DMS 273 treated with DMSO at 0.1 percent for 48 hours (cell line): ENCODE results near the gene ARHGAP21.

ENCODE experiments used
- DNase-seq: peaks from one replicate; lab custom pipeline; 2025; lab: John Stamatoyannopoulos, UW

Gene ARHGAP21

DNA sequence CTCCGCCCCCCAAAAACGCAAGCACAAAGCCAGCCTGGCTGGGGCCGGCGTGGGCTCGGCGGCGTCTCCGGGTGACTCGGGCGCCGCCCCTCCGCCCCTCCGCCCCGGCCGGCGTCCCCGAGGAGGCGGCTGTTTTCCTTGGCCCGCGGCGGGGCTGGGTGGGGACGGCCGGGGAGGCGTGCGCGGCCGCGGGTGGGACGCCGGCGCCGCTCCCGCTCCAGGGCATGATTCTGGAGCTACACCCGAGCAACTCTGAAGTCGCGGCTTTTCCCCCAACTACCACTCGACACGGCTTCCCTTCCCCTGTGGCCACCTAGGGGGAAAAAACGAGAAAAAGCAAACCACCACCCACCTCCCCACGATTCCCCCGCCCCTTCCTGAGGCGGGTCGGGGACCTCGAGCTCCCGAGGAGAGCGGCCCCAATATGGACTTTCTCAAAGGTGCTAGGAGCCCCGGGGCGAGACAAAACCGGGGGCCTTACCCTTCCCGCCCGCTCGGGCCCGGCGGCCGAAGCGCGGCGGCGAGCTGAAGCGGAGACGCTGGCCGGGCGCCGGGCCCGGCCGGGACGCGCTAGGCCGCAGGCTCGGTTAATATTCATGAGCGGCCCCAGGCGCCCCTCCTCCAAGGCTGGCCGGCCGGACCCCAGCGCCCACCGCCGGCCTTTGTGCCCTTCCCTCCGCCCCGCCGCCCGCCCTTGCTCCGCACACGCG is 856 bp downstream of the ARHGAP21 start:
- DNase-seq: no peak

DNA sequence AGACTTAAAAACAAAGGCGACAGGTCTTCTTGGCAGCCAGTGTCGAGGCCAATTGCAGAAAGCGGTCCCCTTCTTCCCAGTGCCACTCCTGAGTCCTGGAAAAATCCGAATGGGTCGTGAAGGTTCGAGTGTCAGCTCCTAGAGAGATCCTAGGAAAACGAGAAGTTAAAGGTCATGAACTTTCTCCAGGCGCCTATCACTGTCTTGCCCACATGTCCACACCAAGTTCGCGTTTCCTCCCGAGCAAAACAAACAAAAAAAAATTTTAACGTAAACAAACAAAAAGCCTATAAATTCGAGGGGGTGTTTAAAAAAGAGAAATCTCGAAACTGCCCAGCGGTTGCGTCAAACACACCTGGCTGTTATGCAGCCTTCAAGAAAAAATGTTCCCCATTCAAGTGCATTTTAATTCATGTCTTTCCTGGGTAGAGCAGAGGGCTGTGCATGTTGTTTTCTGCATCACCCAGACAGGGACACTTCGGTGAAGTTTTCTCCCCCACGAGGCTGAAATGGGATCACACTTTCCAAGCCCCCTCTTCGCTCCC is 1.5 kb downstream of the ARHGAP21 start:
- no peak for DNase-seq

DNA sequence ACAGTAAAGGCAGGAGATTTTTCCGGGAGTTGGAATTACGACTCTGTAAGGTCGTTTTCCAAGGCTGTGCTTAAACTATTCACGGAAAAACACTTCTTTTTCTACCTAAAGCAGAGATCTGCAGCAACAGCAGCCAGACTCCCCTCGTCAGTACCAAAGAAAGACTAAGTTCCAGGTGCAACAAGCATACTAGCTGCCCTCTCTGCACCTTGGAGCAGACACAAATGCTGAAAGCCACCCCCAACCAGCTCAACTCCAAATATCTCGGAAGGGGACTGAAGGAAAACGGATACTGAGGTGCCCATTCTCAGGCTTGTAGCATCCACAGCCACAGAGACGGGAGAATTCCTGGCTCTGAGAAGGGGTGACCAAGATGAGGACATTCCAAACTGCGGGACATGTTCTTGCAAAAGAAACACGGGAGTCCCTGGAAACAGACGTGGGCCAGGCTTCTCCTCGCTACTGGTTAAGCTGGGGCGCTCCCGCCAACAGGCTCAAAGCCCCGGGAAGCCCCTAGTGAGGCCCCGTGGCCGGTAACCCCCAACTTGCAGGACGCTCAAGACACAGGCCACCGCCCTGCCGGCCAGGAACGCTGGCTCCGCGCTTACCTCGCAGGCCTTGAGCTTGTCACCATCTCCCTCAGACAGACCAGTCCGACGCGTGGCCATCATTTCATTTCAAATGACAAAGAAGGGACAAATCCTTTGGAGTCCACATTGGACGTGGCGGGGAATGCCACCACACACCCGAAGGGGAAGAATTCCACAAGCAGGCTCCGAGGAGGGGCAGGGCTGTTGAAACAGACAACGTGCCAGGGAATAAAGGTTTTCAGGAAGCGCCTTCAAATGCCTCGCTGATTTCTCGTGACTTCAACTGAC is 2.2 kb downstream of the ARHGAP21 start:
- DNase-seq: no peak

DNA sequence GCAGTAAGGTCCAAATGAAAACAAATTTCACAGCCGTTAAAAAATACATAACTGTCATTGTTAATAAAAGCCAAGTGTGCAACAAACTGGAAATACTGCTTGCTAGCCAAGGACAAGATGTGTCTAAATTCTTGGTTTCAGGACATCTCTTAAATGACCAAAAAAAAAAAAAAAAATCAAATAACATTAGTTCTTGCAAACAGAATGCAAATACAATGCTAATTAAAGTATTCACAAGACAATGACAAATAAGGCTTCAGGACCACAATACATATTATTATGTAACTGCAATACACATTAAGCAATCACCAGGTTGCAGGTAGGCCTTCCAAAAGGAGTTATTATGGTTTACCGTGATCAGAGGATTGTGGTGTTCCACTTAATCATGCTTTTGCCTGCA is 3.6 kb downstream of the ARHGAP21 start:
- DNase-seq: no peak

DNA sequence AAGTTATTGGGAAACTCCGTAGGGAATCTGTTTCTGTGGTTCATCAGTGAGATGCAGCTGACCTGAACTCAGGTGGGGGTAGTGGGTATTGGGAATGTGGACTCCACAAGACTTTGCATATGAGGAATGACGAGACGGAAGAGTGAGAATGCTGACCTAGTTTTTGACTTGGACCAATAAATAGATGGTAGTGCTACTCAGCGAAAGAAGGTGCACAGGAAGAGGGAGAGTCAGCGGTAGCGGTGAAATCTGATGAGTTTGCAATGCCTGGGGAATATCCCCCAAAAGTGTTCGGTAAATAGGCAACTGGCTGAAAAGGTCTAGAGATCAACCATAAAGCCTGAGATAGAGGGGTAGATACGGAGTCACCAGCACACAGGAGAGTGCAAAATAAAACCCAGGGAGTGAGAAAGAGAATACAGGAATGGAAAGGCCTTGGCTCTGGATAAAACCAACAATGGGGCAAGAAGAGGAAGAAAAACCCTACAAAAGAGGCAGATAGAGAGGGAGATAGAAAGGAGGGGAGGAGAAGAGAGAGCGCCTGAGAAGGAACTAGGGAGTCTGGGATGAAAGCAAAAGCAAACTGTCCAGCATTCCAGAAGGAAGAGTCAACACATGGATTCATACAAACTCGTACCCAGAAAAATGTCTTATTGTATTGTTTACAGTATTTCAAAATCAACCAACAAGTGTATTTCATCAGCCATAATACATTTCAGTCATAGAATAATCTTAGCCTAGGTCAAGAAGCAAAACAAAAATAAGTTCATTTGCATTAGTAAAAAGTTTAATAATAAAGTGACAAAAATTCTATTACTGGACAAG is 5.4 kb downstream of the ARHGAP21 start:
- DNase-seq: no peak

DNA sequence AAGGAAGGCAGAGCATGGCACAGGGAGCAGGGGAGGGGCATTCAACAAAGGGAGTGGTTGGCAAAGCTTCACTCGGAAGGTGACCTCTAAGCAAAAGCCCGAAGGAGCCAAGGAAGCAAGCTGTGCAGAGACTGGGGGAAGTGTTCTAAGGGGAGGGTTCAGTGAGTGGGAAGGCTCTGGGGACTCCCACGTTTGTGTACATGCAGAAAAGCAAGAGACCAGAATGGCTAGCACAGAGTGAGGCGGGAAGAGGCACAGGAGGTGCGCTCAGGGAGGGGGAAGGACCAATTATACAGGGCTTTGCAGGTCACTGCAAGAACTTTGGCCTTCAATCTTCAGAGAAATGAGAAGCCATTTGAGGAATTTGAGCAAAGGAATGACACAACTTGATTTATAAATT is 7.4 kb downstream of the ARHGAP21 start:
- DNase-seq: peak; percentile 77

DNA sequence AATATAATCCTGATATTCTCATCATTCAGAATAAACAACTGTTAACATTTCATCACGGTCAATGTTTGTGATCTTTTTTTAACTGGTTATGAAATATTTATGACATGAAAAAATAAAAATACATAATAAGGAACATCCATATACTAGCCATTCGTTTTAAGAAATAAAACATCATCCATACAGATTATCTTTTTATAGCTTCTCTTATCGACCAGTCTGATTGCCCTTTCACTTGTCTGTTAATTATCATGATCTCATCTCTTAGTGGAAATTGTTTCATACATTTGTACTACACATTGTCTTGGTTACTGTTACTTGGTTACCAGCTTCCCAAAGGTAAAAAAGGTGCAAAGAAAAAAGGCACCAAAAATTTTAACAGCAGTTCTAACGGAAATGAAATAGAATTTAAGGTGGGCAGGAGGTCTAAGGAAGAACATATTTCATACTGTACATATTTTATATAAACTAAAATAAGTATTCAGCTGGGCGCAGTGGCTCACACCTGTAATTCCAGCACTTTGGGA is 8.4 kb downstream of the ARHGAP21 start:
- DNase-seq: no peak

DNA sequence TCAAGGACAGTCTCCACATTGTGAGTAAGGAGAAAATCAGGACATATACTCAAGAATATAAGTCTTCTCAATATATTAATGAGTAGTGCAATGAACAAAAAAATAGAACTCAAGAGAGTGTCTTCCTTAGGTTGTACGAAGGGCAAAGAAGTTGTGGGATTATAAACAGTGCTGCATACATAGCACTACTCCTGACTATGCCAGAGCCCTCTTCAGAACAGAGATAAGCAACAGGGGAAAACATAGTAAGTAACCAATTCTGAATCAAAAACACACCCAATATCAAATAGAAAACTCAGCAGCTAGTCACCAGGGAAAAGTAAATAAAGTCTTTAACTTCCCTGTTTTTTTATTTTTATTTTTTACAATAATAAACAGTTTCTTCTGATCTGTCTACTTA is 10.6 kb downstream of the ARHGAP21 start:
- DNase-seq: no peak

DNA sequence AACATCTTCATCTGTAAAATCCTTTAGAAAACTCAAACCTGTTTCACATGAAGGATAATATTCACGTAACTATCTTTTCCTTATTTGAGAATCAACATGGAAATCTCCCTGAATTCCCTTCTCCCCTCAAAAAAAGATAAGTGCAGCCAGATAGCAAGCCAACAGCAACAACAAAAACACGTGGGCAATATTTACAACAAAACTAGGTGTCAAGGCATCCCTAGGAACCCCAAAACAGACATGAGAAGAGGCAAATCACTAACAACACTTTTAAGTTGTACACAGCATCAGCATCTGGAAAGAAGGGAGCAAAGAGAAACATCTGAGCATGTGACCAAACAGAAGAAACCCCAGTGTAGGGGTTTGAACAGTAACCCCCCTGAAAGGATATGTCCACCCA is 12.2 kb downstream of the ARHGAP21 start:
- DNase-seq: no peak

DNA sequence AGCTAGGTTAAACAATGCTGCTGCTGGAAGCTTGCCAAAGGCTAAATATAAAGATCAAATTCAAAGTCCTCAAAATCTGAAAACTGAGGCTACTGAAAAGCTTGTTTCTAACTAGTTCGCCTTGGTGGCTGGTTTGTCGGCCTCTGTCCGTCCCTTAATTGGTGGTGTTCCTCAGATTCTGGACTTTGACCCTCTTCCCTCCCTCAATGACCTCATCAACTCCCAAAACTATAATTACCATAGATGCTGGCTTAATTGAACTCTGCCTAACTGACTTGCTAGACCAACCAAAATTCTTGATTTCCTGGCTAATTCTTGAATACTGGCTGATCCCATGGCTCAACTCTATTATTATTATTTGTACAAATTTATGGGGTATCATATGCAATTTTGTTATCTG is 15.6 kb downstream of the ARHGAP21 start:
- no peak for DNase-seq

DNA sequence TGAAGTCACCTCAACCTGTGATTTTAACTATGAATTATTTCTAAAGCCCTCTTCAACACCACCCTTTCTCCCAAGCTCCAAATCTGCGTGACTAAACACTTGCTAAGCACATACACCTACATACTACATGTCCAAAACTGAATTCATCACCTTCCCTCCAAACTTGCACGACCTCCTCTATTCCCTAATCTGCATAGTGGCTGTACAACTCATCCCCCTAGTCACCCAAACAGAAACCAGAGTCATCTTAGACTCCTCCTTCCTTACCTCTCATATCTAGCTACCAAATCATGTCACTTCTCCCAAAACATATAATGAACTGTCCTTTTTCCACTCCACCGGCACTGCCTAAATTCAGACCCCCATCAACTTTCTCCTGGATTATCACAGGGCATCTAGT is 16.2 kb downstream of the ARHGAP21 start:
- DNase-seq: no peak

DNA sequence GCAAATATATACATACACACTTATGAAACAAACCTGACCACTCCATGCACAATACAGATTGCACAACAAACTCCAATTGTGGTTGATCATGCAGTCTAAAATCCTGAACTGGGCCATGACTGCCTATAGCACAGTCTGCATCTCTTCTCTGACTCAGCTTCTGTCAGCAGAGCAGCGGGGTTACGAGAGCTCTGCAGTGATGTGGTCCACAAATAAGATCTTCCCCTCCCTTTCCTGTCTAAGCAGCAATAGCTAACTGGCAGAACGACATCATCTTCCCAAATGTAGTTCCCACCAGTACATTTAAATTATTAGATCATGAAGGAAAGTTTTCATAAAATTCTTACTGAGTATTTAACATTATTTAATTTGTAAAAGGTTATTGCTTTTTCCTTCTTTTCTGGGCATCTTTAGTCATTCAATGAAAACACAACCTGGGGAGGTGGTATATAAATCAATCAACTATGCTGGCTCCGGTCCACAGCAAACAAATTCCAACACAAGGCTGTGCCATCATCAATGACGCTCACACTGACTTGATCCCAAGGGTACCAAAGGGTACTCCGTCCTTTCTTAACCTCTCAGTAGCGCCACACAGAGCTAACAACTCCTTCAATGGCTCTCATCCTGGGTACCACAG is 17.1 kb downstream of the ARHGAP21 start:
- no peak for DNase-seq

DNA sequence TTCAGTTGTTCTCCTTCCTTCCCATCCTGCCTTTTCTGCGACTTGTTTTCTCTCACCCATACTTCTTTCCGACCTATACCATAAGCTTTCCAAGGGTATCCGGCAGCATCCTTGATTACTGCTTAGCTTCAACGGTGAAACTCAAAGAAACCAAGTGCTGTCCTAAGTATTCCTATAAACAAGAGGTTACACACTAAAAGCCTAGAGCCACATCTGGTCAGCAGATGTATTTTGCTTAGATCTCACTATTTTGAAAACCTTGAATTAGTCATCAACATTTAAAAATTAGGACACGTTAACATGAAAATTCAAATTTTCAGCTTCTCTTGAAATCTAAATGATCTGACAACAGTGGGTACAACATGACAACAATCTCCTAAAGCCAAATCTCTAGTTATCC is 20.0 kb downstream of the ARHGAP21 start:
- no peak for DNase-seq

DNA sequence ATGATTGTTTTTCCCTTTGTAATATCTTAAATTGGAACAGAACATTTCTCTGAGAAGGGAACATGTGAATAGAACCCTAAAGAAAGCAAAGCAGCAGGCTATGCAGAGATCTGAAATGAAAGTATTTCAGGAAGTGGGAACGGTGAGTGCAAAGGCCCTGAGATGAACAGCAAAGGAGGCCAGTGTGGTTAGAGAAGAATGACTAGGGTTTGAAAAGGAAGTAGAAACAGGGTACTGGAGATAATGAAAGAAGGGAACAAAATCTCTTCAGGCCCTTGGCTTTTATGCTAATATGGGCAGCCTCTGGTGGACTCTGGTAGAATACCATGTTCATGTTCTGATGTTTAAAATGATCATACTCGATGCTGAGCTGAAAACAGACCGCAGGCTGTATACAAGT is 22.2 kb downstream of the ARHGAP21 start:
- DNase-seq: no peak

DNA sequence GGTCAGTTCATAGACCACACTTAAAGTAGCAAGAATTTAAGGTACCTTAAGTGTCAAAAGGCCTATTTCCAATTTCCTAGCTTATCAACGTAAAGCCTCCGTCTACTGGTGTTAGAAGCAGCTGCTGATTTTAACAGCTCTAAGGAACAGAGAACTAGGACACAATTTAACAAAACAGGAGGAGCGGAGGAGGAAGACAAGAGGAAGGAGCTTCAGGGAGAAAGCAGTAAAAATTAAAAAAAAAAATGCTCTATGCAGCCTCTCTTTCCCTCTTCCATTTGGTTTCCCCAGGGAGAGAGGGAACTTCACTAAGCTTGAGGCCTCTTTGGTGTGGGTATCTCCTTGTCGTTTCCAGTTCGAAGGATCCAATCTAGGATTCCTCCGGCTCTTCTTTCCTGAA is 22.7 kb downstream of the ARHGAP21 start:
- DNase-seq: no peak

DNA sequence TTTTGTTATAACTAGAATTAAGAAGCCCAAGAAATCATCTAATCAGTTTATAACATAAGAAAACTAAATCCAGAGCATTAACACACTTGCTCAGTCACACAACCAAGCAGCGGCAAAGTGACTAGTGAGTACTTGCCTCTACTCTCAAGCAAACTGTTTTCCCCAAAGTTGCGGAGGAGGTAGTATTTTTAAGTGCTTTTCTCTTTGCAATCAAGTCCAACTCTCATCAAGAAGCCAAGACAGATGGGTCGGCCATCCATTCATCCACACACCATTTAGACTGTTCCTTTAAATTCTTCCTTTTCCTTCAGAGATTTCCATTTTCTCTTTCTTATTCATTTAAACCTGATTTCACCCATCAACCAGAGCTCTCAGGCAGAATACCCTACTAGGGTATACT is 25.4 kb downstream of the ARHGAP21 start:
- no peak for DNase-seq

DNA sequence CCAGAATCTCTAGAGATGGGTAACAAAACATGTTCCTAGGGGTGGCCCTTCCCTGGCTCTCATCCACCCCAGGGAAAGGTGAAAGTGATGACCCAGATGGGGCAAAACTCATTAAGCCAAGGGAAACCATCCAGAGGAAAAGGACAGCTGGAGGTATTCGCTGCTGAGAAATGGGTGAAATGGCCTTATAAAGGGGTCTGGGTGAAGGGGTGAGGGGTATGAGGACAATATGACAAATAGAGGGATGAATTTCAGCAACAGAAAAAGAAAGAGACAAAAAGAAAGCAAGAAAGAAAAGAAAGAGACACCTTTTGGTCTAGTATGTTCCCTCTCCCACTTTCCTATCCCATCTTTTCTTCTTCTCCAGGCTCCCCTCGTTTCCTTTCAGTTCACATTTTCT is 26.6 kb downstream of the ARHGAP21 start:
- DNase-seq: no peak

DNA sequence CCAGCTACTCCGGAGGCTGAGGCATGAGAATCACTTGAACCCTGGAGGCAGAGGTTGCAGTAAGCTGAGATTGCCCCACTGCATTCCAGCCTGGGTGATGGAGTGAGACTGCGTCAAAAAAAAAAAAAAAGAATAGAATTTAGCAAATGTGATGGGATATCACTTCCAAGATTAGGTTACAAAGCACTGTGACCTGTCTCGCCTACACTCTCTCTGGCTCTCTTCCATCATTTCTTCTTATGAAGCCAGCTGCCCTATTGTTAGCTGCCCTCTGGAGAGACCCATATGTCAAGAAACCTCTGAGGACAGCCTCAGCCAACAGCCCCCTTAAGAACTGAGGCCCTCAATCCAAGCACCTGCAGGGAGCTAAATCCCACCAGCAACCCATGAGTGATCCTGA is 28.2 kb downstream of the ARHGAP21 start:
- no peak for DNase-seq

DNA sequence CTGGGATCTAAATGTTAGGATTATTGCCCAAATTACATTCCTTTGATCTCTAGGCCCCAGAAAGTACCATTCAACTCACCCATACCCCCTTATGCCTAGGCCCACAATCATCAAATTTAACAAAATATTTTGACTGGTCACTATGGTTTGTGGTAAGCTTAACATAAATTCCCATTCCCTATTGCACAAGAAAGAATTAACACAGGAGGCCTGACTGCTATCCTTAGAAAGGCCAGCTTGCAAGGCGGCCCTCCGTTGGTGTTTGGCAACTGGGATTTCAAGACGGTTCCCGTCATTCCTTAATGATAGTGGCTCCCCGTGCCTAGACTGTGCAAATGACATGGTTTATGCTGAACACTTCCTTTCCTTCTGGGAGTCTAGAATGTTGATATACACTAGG is 29.6 kb downstream of the ARHGAP21 start:
- DNase-seq: no peak

DNA sequence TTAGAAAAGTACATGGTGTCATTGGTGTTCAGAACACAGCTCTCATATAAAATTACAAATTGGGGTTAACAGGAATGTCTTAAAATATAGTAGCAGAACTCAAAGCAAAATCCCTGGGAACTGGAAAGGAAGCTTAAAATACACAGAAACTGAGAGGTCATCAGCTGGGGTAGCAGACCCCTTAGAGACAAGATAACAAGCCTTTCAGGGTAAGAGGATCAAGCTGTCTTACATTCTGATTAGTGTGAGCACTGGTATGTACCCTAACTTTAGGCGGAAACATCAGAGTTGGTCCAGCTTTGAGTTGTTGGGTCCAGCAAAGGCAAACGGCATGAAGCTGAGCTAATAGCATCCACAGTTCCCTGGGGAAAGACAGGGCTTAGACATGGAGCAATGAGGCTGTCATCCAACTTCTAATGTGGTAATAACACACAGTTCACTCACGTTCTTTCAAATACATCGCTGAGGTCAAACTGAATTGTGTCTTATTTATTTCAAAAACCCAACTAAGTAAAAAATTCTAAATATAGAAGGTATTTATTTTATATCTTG is 32.6 kb downstream of the ARHGAP21 start:
- DNase-seq: no peak

DNA sequence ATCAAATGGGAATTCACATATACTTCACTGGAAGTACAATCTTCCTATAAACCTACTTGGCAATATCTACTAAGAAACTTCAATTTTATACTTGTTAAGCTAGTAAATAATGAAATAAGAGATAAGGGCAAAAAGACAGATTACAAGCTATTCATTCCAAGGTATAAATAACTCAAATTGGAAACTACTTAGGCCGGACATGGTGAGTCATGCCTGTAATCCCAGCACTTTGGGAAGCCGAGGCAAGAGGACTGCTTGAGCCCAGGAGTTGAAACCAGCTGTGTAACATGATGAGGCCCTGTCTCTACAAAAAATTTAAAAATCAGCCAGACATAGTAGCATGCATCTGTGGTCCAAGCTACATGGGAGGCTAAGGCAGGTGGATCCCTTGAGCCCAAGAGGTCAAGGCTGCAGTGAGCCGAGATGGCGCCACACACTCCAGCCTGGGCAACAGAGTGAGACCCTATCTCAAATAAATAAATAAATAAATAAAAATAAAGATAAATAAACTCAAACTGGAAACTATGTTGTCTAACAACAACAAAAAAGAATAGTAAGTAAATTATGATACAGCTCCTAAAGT is 37.6 kb downstream of the ARHGAP21 start:
- DNase-seq: no peak
